Thymus (tissue), 11 donors: ENCODE data around the gene RNF17. TPM values are rescaled to one million over a fixed set of nuclear protein-coding genes. Genes with fewer than 3 reads are reported as not detected.

Experiments
- DNase-seq, 9 donors: peaks; one replicate each; pipeline ENCODE4 v3.0.0-alpha.2; 2013; ENCODE audit warnings: low spot score in 9 of 9, low read depth in 6 of 9, missing footprints in 1 of 9
- H3K27ac ChIP-seq, 2 donors: one replicate each; pipeline ENCODE4 v1.5.1; 2013; ENCODE audit warnings: control low read depth in 1 of 2, low read depth in 1 of 2, low read length in 1 of 2, mild to moderate bottlenecking in 1 of 2, moderate library complexity in 1 of 2
- H3K27me3 ChIP-seq, 2 donors: one replicate each; pipeline ENCODE4 v1.5.1; 2013; ENCODE audit warnings: low read length in 1 of 2; ENCODE audit not compliant: control insufficient read depth in 2 of 2, insufficient read depth in 1 of 2
- H3K36me3 ChIP-seq, 2 donors: one replicate each; pipeline ENCODE4 v1.5.1; 2013; ENCODE audit warnings: low read length in 1 of 2, mild to moderate bottlenecking in 1 of 2, moderate library complexity in 1 of 2; ENCODE audit not compliant: control insufficient read depth in 2 of 2, insufficient read depth in 2 of 2
- H3K4me1 ChIP-seq, 2 donors: one replicate each; pipeline ENCODE4 v1.5.1; 2013; ENCODE audit warnings: low read length in 2 of 2; ENCODE audit not compliant: control insufficient read depth in 2 of 2, insufficient read depth in 2 of 2
- H3K4me3 ChIP-seq, 2 donors: one replicate each; pipeline ENCODE4 v1.5.1; 2013; ENCODE audit warnings: low read length in 2 of 2, control low read depth in 1 of 2, mild to moderate bottlenecking in 1 of 2
- H3K9me3 ChIP-seq, 2 donors: one replicate each; pipeline ENCODE4 v1.5.1; 2013; ENCODE audit warnings: low read length in 1 of 2, mild to moderate bottlenecking in 1 of 2; ENCODE audit not compliant: control insufficient read depth in 2 of 2, insufficient read depth in 1 of 2
- WGBS: extraction: QIAGEN DNeasy Blood & Tissue Kit; methylation state at CpG from one replicate; pipeline ENCODE4 v1.1.7; 2013; 5-methylcytosine and 5-hydroxymethylcytosine counted together
- polyA plus RNA-seq: library from polyadenylated mRNA; stranded (reverse); fragments of 200-250 nt; gene quantifications from one replicate; pipeline ENCODE4 v1.2.3, GENCODE V29; 2013
- total RNA-seq: library from RNA; stranded (reverse); fragments of 120-200 nt; gene quantifications from one replicate; pipeline ENCODE4 v1.2.4, GENCODE V29; 2013
- donor health status: healthy.

The RNF17 gene
- total and polyA plus RNA-seq, 2 donors: 0.05 to 0.34 TPM

- Histone ChIP-seq H3K4me3 (no peak overlapping the region), H3K36me3 (peaks cover 17 to 30% of the 10 kb centered on the region in 2 donors), H3K27ac (no peak overlapping the region), H3K4me1 (no peaks in the 10 kb centered on the region), H3K9me3 (no peaks in the 10 kb centered on the region), H3K27me3 (no peaks in the 10 kb centered on the region)
- 97% methylated on average over 6 of the region's 6 CpGs for WGBS
- DNase-seq: no peak
Observed at GRCh38 chr13:24887759-24888158, 123.8 kb downstream of the RNF17 start.

GRCh38 chr13:24888291-24888931, 124.4 kb downstream of the RNF17 start:
- no peak overlapping the region for H3K4me3 ChIP-seq
- peaks cover 17 to 33% of the 10 kb centered on the region in 2 donors for H3K36me3 ChIP-seq
- H3K27ac ChIP-seq: no peak overlapping the region
- no peak for DNase-seq
- no peaks in the 10 kb centered on the region for H3K9me3 ChIP-seq
- 92% methylated on average over 3 of the region's 3 CpGs for WGBS
- no peaks in the 10 kb centered on the region for H3K4me1 ChIP-seq
- H3K27me3 ChIP-seq: no peaks in the 10 kb centered on the region

- Histone ChIP-seq H3K4me1 (no peaks in the 10 kb centered on the region), H3K36me3 (peaks cover 15 to 38% of the 10 kb centered on the region in 2 donors), H3K9me3 (peaks cover 0 to 1% of the 10 kb centered on the region in 2 donors), H3K4me3 (no peak overlapping the region), H3K27me3 (no peaks in the 10 kb centered on the region), H3K27ac (no peak overlapping the region)
- WGBS: over 99% methylated on average over 7 of the region's 7 CpGs
- no peak for DNase-seq
Observed at GRCh38 chr13:24890256-24890655, 126.3 kb downstream of the RNF17 start.

- WGBS: 97% methylated on average over 18 of the region's 18 CpGs
- no peak overlapping the region for H3K4me3 ChIP-seq
- peaks cover 0 to 1% of the 10 kb centered on the region in 2 donors for H3K9me3 ChIP-seq
- peaks cover 19 to 35% of the 10 kb centered on the region in 2 donors for H3K36me3 ChIP-seq
- no peak for DNase-seq
- no peaks in the 10 kb centered on the region for H3K27me3 ChIP-seq
- H3K4me1 ChIP-seq: no peaks in the 10 kb centered on the region
- H3K27ac ChIP-seq: no peak overlapping the region
Observed at GRCh38 chr13:24891476-24892108, 127.6 kb downstream of the RNF17 start.

- Histone ChIP-seq H3K27ac (no peak overlapping the region), H3K27me3 (no peaks in the 10 kb centered on the region), H3K4me1 (no peaks in the 10 kb centered on the region), H3K4me3 (no peak overlapping the region), H3K36me3 (peaks cover 22 to 35% of the 10 kb centered on the region in 2 donors), H3K9me3 (peaks cover 0 to 1% of the 10 kb centered on the region in 2 donors)
- DNase-seq: no peak
- WGBS: 96% methylated on average over 7 of the region's 7 CpGs
Observed at GRCh38 chr13:24892829-24893228, 128.9 kb downstream of the RNF17 start.

- no peak for DNase-seq
- H3K27ac ChIP-seq: no peak overlapping the region
- peaks cover 22 to 35% of the 10 kb centered on the region in 2 donors for H3K36me3 ChIP-seq
- H3K4me3 ChIP-seq: no peak overlapping the region
- 97% methylated on average over 12 of the region's 12 CpGs for WGBS
- peaks cover 0 to 1% of the 10 kb centered on the region in 2 donors for H3K9me3 ChIP-seq
- H3K27me3 ChIP-seq: no peaks in the 10 kb centered on the region
- no peaks in the 10 kb centered on the region for H3K4me1 ChIP-seq
Observed at GRCh38 chr13:24893863-24894262, 129.9 kb downstream of the RNF17 start.

- Histone ChIP-seq H3K9me3 (peaks cover 0 to 1% of the 10 kb centered on the region in 2 donors), H3K36me3 (peaks cover 21 to 35% of the 10 kb centered on the region in 2 donors), H3K4me1 (no peaks in the 10 kb centered on the region), H3K4me3 (no peak overlapping the region), H3K27me3 (no peaks in the 10 kb centered on the region), H3K27ac (no peak overlapping the region)
- DNase-seq: no peak
- WGBS: 99% methylated on average over 29 of the region's 29 CpGs
Observed at GRCh38 chr13:24894277-24894971, 130.5 kb downstream of the RNF17 start.

- no peak for DNase-seq
- no peak overlapping the region for H3K4me3 ChIP-seq
- peaks cover 0 to 1% of the 10 kb centered on the region in 2 donors for H3K9me3 ChIP-seq
- no peak overlapping the region for H3K27ac ChIP-seq
- no peaks in the 10 kb centered on the region for H3K4me1 ChIP-seq
- 98% methylated on average over 28 of the region's 28 CpGs for WGBS
- peaks cover 18 to 32% of the 10 kb centered on the region in 2 donors for H3K36me3 ChIP-seq
- H3K27me3 ChIP-seq: no peaks in the 10 kb centered on the region
Observed at GRCh38 chr13:24894972-24895300, 131.0 kb downstream of the RNF17 start.

GRCh38 chr13:24896061-24896460, 132.1 kb downstream of the RNF17 start:
- H3K36me3 ChIP-seq: peaks cover 14 to 26% of the 10 kb centered on the region in 2 donors

More at GRCh38 chr13:24896061-24896460, 132.1 kb downstream of the RNF17 start:
- H3K27me3 ChIP-seq: no peaks in the 10 kb centered on the region
- WGBS: 97% methylated on average over 5 of the region's 5 CpGs
- H3K4me3 ChIP-seq: no peak overlapping the region
- H3K9me3 ChIP-seq: peaks cover 0 to 1% of the 10 kb centered on the region in 2 donors
- H3K27ac ChIP-seq: no peak overlapping the region
- DNase-seq: no peak
- H3K4me1 ChIP-seq: no peaks in the 10 kb centered on the region
